Nephron (organoid): ENCODE measurements around the gene OSBPL10.

Source experiments
- H3K27ac Mint-ChIP-seq, 3 experiments: 2 replicates each; pipeline ENCODE4 v1.8.0; 2020; ENCODE audit warnings: mixed read lengths in 3 of 3, mild to moderate bottlenecking in 2 of 3, moderate library complexity in 1 of 3
- H3K27me3 Mint-ChIP-seq: 2 replicates; pipeline ENCODE4 v1.8.0; 2021; ENCODE audit warnings: low read depth, mild to moderate bottlenecking, moderate library complexity, mixed read lengths
- H3K36me3 Mint-ChIP-seq: 2 replicates; pipeline ENCODE4 v1.8.0; 2020; ENCODE audit warnings: low read depth, mixed read lengths
- H3K4me1 Mint-ChIP-seq: 2 replicates; pipeline ENCODE4 v1.8.0; 2020; ENCODE audit warnings: mixed read lengths
- H3K4me3 Mint-ChIP-seq, 3 experiments: 2 replicates each; pipeline ENCODE4 v1.8.0; 2020; ENCODE audit warnings: mild to moderate bottlenecking in 3 of 3, mixed read lengths in 3 of 3, moderate library complexity in 2 of 3
- H3K9me3 Mint-ChIP-seq: 2 replicates; pipeline ENCODE4 v1.8.0; 2020; ENCODE audit warnings: mixed read lengths
- CTCF ChIP-seq, 3 experiments: fragments of 200-600 bp; sonication (generic); IDR thresholded peaks; one replicate each; pipeline ENCODE4 v1.5.0; 2021; ENCODE audit warnings: antibody characterized with exemption in 3 of 3; ENCODE audit not compliant: unreplicated experiment in 3 of 3

The OSBPL10 gene

GRCh38 chr3:31652296-31652695 is 328.8 kb downstream of the OSBPL10 start:
- Mint-ChIP-seq H3K27ac (no peak overlapping the region), H3K4me3 (no peak overlapping the region), H3K27me3 (no peaks in the 10 kb centered on the region), H3K9me3 (peaks cover 93% of the 10 kb centered on the region), H3K4me1 (no peaks in the 10 kb centered on the region), H3K36me3 (peaks cover 94% of the 10 kb centered on the region)
- no peak for TF ChIP-seq CTCF (IDR thresholded peaks at IDR 0.05; ENCODE audit: unreplicated experiment in 3 of 3)

GRCh38 chr3:31648286-31648968 is 332.6 kb downstream of the OSBPL10 start:
- H3K4me3 Mint-ChIP-seq: no peak overlapping the region
- H3K36me3 Mint-ChIP-seq: peaks cover 88% of the 10 kb centered on the region
- peaks cover 82% of the 10 kb centered on the region for H3K9me3 Mint-ChIP-seq
- no peaks in the 10 kb centered on the region for H3K4me1 Mint-ChIP-seq
- H3K27ac Mint-ChIP-seq: no peak overlapping the region
- no peak for TF ChIP-seq CTCF (IDR thresholded peaks at IDR 0.05; ENCODE audit: unreplicated experiment in 3 of 3)
- H3K27me3 Mint-ChIP-seq: no peaks in the 10 kb centered on the region

GRCh38 chr3:31645256-31645655 is 335.8 kb downstream of the OSBPL10 start:
- Mint-ChIP-seq H3K4me1 (no peaks in the 10 kb centered on the region), H3K27ac (no peak overlapping the region), H3K9me3 (peaks cover 53% of the 10 kb centered on the region), H3K36me3 (peaks cover 72% of the 10 kb centered on the region), H3K4me3 (no peak overlapping the region), H3K27me3 (no peaks in the 10 kb centered on the region)
- TF ChIP-seq CTCF (IDR thresholded peaks at IDR 0.05; ENCODE audit: unreplicated experiment in 3 of 3): no peak

- H3K9me3 Mint-ChIP-seq: peaks cover 7% of the 10 kb centered on the region
- H3K27me3 Mint-ChIP-seq: no peaks in the 10 kb centered on the region
- TF ChIP-seq CTCF (IDR thresholded peaks at IDR 0.05; ENCODE audit: unreplicated experiment in 3 of 3): no peak
- no peak overlapping the region for H3K27ac Mint-ChIP-seq
- peaks cover 52% of the 10 kb centered on the region for H3K36me3 Mint-ChIP-seq
- no peak overlapping the region for H3K4me3 Mint-ChIP-seq
- no peaks in the 10 kb centered on the region for H3K4me1 Mint-ChIP-seq
These were observed 341.2 kb downstream of the OSBPL10 start for GRCh38 chr3:31639828-31640227.

GRCh38 chr3:31636694-31637442 is 344.2 kb downstream of the OSBPL10 start:
- Mint-ChIP-seq H3K36me3 (peaks cover 54% of the 10 kb centered on the region), H3K4me1 (no peaks in the 10 kb centered on the region), H3K27ac (no peak overlapping the region), H3K27me3 (no peaks in the 10 kb centered on the region), H3K4me3 (no peak overlapping the region), H3K9me3 (no peaks in the 10 kb centered on the region)
- TF ChIP-seq CTCF (IDR thresholded peaks at IDR 0.05; ENCODE audit: unreplicated experiment in 3 of 3): no peak
